ENCODE results near the gene KIRREL1. TPM values are rescaled to one million over a fixed set of nuclear protein-coding genes. Genes with fewer than 3 reads are reported as not detected.

Gene KIRREL1
- total RNA-seq, 4 donors from 2014 or later, result 8.2 to 18.3 (median 12.6) TPM

DNA sequence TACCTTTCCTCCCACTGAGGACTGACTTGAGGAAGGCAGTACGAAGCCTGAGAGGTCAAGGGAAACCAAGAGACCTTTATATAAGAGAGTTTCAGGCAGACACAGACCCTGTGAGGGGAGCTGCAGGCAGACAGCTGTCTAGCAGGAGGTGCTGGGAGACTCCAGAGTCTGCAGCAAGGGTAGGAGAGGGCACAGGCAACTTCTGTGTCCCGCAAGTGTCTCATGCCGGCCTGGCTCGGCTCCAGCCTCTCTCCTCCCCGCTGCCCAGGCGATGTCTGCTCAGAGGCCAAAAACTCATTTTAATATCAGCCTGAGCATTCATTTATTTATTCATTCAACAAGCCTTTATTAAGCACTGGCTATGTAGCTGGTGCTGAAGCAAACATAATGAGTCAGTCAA is 83.0 kb downstream of the KIRREL1 start:
- Histone ChIP-seq H3K9me3 (no peaks in the 10 kb centered on the region), H3K4me3 (no peak overlapping the region), H3K27me3 (no peaks in the 10 kb centered on the region), H3K27ac (no peak overlapping the region), H3K36me3 (no peaks in the 10 kb centered on the region), H3K4me1 (no peaks in the 10 kb centered on the region)
- intact Hi-C loops (cut with DNase I; ENCODE audit: low total_unique reads) (no loop called here), in situ Hi-C loops (cut with MboI; ENCODE audit: low pct_ligation_motif_present in 1 of 4, low pct_unique_long_range_greater_than_20kb in 1 of 4, low sequenced_read_pairs in 3 of 4) (loop anchor here in 1 of 4 donors (25.0 kb wide), 1 partner anchor 89 kb away; the partner anchor contains the start of gene KIRREL1)
- no peak for DNase-seq
- 72% methylated on average over 6 of the region's 6 CpGs; no CpG with 5 or more reads in 1 of the 2 donors for WGBS, 2 donors (ENCODE audit: low coverage in 1 of 2)
- TF ChIP-seq POLR2A (IDR thresholded peaks at IDR 0.05) (no peak), POLR2AphosphoS5 (IDR thresholded peaks at IDR 0.05) (no peak), EP300 (IDR thresholded peaks at IDR 0.05; ENCODE audit: low read depth) (no peak)
- TF ChIP-seq, protein P1, sequence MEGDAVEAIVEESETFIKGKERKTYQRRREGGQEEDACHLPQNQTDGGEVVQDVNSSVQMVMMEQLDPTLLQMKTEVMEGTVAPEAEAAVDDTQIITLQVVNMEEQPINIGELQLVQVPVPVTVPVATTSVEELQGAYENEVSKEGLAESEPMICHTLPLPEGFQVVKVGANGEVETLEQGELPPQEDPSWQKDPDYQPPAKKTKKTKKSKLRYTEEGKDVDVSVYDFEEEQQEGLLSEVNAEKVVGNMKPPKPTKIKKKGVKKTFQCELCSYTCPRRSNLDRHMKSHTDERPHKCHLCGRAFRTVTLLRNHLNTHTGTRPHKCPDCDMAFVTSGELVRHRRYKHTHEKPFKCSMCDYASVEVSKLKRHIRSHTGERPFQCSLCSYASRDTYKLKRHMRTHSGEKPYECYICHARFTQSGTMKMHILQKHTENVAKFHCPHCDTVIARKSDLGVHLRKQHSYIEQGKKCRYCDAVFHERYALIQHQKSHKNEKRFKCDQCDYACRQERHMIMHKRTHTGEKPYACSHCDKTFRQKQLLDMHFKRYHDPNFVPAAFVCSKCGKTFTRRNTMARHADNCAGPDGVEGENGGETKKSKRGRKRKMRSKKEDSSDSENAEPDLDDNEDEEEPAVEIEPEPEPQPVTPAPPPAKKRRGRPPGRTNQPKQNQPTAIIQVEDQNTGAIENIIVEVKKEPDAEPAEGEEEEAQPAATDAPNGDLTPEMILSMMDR (IDR thresholded peaks at IDR 0.05), result no peak

DNA sequence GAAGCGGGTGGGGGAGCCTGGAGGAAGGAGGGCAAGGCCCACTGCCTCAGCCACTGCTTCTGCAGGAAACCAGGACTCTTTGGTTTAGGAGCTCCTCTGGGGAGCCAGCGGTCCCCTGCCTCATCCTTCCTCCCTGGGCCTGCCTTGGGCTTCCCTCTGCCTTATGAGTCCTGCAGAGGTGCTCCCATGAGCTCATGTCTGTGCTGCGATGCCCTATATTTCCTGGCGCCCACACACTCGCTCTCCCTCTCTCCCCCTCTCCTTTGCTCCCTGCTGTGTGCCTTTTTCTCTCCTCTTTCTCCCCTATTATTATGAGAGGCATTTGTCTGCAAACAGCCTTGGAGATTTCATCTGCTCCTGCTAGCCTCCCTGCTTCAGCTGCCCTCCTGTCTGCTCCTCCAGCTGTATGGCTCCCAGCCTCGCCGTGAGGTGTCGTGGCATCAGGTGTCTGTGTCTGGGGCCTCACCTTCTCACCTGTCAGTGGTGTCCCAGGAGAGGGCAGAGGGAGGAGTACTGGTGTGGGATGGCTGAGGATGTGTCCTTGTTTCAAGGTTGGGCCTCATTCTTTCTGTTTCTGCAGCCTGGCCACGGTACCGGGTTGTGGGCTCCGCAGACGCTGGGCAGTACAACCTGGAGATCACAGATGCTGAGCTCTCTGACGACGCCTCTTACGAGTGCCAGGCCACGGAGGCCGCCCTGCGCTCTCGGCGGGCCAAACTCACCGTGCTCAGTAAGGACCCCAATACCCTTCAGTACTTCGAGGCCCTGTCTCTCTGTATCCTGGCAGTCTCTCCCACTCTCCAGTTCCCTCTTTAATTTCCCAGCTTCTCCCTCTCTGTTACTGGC is 84.2 kb downstream of the KIRREL1 start:
- intact Hi-C loops (cut with DNase I; ENCODE audit: low total_unique reads), result no loop called here
- H3K4me1 ChIP-seq, result no peaks in the 10 kb centered on the region
- WGBS, 2 donors (ENCODE audit: low coverage in 1 of 2), result 76 to 90% methylated on average over 6 to 22 of the region's 22 CpGs
- no peaks in the 10 kb centered on the region for H3K36me3 ChIP-seq
- no peaks in the 10 kb centered on the region for H3K27me3 ChIP-seq
- H3K4me3 ChIP-seq, result no peak overlapping the region
- H3K27ac ChIP-seq, result no peak overlapping the region
- in situ Hi-C loops (cut with MboI; ENCODE audit: low pct_ligation_motif_present in 1 of 4, low pct_unique_long_range_greater_than_20kb in 1 of 4, low sequenced_read_pairs in 3 of 4), result loop anchor here in 1 of 4 donors (25.0 kb wide), 1 partner anchor 90 kb away; the partner anchor contains the start of gene KIRREL1
- TF ChIP-seq EP300 (IDR thresholded peaks at IDR 0.05; ENCODE audit: low read depth) (no peak), POLR2A (IDR thresholded peaks at IDR 0.05) (no peak), POLR2AphosphoS5 (IDR thresholded peaks at IDR 0.05) (no peak)
- TF ChIP-seq, protein P1 (IDR thresholded peaks at IDR 0.05), result no peak
- no peaks in the 10 kb centered on the region for H3K9me3 ChIP-seq
- DNase-seq, result no peak

DNA sequence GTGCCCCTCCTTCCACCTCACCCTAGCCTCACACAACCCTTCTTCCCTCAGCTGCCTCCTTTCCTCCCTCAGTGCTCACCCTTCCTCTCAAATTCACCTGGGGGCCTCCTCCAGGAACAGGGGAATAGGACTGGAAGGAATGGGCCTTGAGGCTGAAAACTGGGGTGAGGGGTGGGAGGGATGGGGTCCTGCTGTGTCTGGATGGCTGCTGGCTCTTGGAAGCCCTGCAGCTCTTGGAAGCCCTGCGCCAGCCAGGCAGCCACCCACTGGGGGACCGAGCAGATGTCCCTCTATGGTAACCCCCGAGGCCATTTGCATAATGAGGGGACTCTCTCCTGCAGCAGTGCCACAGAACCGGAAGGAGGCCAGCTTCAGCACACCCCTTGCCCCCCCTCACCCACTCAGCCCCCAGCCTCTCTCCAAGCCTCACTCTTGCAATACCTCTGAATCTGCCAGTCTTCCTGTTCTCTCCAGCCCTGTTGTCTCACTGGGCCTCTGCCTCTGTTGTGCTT is 85.2 kb downstream of the KIRREL1 start:
- in situ Hi-C loops (cut with MboI; ENCODE audit: low pct_ligation_motif_present in 1 of 4, low pct_unique_long_range_greater_than_20kb in 1 of 4, low sequenced_read_pairs in 3 of 4), result loop anchor here in 1 of 4 donors (25.0 kb wide), 1 partner anchor 91 kb away; the partner anchor contains the start of gene KIRREL1
- WGBS, 2 donors (ENCODE audit: low coverage in 1 of 2), result 61% methylated on average over 4 of the region's 4 CpGs; no CpG with 5 or more reads in 1 of the 2 donors
- H3K27ac ChIP-seq, result no peak overlapping the region

GRCh38 chr1:158080066-158080465 is 86.6 kb downstream of the KIRREL1 start:
- intact Hi-C loops (cut with DNase I; ENCODE audit: low total_unique reads), result no loop called here
- H3K27ac ChIP-seq, result no peak overlapping the region
- no peaks in the 10 kb centered on the region for H3K36me3 ChIP-seq
- in situ Hi-C loops (cut with MboI; ENCODE audit: low pct_ligation_motif_present in 1 of 4, low pct_unique_long_range_greater_than_20kb in 1 of 4, low sequenced_read_pairs in 3 of 4), result loop anchor here in 1 of 4 donors (25.0 kb wide), 1 partner anchor 93 kb away; the partner anchor contains the start of gene KIRREL1
- no peaks in the 10 kb centered on the region for H3K27me3 ChIP-seq
- no peak overlapping the region for H3K4me3 ChIP-seq
- TF ChIP-seq, protein P1 (IDR thresholded peaks at IDR 0.05), result no peak
- no peak for TF ChIP-seq POLR2AphosphoS5 (IDR thresholded peaks at IDR 0.05)
- TF ChIP-seq POLR2A (IDR thresholded peaks at IDR 0.05), result no peak
- TF ChIP-seq EP300 (IDR thresholded peaks at IDR 0.05; ENCODE audit: low read depth), result no peak
- no peak for DNase-seq
- no peaks in the 10 kb centered on the region for H3K4me1 ChIP-seq
- WGBS, 2 donors (ENCODE audit: low coverage in 1 of 2), result 86 to 90% methylated on average over 2 to 3 of the region's 3 CpGs
- H3K9me3 ChIP-seq, result no peaks in the 10 kb centered on the region

More for the DNA sequence above, 85.2 kb downstream of the KIRREL1 start:
- Histone ChIP-seq H3K4me3 (no peak overlapping the region), H3K9me3 (no peaks in the 10 kb centered on the region), H3K36me3 (no peaks in the 10 kb centered on the region), H3K27me3 (no peaks in the 10 kb centered on the region), H3K4me1 (no peaks in the 10 kb centered on the region)
- no peak for TF ChIP-seq POLR2AphosphoS5 (IDR thresholded peaks at IDR 0.05)
- TF ChIP-seq, protein P1 (IDR thresholded peaks at IDR 0.05), result no peak
- TF ChIP-seq EP300 (IDR thresholded peaks at IDR 0.05; ENCODE audit: low read depth), result no peak
- TF ChIP-seq POLR2A (IDR thresholded peaks at IDR 0.05), result no peak
- intact Hi-C loops (cut with DNase I; ENCODE audit: low total_unique reads), result no loop called here
- DNase-seq, result no peak

Measured in transverse colon (tissue), 4 donors.